NOMO-1 treated with DMSO at 0.1 percent for 48 hours (cell line): Measurements from ENCODE around the gene EDN2.
A peak's percentile ranks its signal among the peaks of the same experiment; 100 is the strongest.

Experiments used
- DNase-seq: peaks from one replicate; lab custom pipeline; 2025; ENCODE audit not compliant: unreplicated experiment; lab: John Stamatoyannopoulos, UW

The EDN2 gene

GRCh38 chr1:41440321-41441085 is 44.0 kb downstream of the EDN2 start:
- DNase-seq, result no peak

GRCh38 chr1:41439234-41439633 is 45.2 kb downstream of the EDN2 start:
- DNase-seq, result no peak

DNA sequence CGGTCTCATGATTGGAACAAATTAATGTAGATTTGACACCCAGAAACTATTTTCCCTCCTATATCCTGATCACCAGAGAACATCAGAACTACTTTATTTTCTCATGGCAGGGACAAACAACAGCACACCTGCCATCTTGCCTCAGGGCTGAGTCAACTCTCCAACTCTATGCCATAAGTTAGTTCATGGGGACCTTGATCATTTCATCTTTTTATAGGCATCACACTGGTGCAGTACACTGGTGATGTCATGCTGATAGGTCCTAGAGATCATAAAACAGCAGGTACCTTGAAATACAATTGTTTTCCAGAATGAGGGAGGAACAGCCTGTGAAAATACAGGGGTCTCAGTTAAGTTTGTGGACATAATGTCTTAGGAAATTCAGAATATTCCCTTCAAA is 45.8 kb downstream of the EDN2 start:
- DNase-seq, result no peak

GRCh38 chr1:41437011-41437355 is 47.5 kb downstream of the EDN2 start:
- no peak for DNase-seq

GRCh38 chr1:41436281-41437010 is 48.0 kb downstream of the EDN2 start:
- no peak for DNase-seq

DNA sequence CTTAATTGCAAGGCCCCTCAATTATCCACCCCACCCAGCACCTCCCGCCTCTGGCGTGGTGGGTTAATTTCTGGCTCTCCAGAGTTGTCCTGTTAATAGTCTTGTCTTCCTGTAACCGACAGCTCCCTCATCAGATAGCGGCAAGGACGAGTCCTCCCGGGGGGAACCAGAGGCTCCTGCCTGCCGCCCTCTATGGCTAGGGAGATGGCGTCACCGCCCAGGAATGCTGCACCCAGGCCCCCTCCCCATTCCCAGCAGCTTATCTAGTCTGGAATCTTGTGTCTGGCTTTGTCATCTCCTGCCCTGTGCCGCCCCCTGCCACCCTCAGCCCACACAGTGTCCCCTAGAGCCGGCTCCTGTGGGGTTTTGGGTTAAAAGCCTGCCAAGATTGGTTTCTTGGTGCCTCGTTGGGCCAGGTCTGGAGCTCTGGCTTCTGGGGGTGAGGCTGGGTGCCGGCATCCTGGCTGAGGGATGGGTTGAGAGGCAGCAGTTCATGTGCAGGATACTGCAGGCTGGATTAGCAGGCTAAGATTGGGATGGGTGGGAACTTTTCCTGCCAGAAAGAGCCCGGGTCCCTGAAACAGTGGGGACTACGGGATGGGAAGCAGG is 48.8 kb downstream of the EDN2 start:
- no peak for DNase-seq

GRCh38 chr1:41434748-41435449 is 49.6 kb downstream of the EDN2 start:
- DNase-seq, result no peak

DNA sequence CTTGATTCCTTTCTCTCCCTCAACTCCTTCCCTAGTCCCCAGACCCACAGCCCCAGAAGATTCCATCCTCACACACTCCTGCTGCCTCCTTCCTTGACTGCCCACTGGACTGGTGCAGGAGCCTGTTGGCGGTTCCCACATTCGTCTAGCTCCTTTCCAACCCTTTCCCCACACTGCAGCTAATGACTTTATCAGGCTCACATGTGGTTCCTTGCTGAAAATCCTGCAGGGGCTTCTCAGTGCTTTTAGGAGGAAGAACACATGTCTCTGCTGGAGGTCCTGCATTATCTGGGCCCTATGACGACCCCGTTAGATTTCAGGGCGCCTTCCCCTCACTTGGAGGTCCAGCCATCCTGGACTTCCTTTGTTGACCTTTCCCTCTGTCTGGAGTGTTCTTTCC is 50.2 kb downstream of the EDN2 start:
- no peak for DNase-seq

- no peak for DNase-seq
Observed at GRCh38 chr1:41433501-41433900, 51.0 kb downstream of the EDN2 start.

DNA sequence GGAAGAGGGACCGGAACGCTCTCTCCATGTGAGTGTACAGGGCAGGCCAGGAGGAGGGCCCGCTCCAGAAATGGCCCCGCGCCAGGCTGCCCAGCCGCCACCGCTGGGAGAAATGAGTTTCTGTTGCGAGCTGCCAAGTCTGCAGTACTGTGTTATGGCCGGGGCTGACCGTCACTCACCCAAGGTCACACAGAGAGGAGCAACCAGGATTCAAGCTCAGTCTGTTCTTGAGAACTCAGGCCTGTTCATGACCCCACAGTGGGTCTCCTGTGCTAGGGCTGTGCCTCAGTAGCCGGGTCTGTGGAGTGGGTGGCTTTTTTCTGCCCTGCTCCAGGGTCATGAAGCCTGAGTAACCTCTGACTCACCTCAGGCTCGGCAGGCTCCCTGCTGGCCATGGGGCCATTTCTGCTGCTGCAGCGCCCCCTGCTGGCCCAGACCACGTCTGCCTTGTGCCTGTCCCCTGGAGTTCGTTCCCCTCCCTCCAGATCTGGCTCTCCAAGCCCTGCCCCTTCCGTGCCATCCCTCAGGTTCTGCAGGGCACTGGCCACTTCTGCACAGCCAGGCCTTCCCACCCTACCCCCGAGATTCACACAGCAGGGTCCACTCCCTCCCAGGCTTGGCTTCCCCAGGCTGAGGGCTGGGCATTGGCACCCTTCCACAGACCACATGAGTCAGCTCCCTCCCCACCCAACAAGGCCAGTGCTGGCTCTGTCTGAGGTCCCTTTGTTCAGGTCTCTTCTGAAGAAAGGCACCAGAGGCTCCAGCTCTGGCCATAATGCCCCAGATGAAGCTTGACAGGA is 51.8 kb downstream of the EDN2 start:
- peak; percentile 80 for DNase-seq

DNA sequence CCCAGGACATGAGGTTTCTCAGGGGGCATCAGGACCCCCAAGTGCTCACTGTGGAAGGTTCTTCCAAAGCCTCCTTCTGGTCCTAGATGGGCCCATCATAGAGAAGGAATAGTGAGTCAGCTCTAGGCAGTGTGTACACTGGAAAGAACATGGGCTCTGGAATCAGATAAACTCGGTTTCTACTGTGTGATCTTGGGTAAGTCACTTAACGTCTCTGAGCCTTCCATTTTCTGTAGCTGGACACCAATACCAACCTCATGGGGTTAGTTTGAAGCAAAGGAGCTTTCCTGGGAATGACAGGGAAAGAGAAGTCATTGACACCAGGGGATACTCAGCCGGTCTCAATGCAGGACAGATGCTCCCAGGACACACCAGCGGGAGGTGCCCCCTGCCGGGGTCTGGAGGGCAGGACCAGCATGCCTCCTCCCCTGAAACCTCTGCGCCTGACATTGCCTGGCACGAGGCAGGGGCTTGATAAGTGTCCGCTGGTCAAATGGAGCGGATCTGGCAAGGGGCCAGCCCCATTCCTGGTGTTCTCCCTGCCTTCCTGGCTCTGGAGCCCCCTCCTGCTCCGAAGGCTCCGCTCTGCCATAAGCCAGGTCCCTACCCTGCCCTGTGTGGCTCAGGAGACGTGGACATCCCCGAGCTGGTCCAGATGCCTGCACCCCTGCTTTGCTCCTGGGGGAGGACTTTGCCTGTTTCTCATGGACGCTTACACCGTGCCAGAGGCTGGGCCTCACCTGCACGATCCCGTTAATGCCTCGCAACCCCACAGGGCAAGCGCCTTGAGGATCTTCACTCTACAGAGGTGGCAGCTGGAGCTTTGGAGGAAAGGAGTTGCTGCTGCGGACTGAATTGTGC is 52.8 kb downstream of the EDN2 start:
- DNase-seq, result no peak

DNA sequence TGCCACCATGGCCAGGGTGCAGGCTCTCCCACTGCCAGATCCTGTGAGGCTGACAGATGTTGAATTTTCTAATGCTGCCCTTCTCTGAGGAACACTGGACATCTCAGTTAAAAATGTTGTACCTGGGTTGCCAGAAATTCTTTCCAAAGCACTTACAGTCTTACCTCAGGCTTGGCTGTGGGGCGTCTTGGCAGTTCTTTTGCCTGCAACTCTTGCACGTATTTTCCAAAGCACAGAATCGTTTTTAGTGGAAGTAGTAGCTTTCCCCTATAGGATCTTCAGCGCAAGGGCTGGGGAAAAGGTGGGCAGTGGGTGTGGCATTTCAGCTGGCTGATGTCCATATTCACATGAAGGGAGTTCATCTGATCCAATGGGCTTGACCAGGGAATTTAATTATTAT is 53.9 kb downstream of the EDN2 start:
- no peak for DNase-seq

DNA sequence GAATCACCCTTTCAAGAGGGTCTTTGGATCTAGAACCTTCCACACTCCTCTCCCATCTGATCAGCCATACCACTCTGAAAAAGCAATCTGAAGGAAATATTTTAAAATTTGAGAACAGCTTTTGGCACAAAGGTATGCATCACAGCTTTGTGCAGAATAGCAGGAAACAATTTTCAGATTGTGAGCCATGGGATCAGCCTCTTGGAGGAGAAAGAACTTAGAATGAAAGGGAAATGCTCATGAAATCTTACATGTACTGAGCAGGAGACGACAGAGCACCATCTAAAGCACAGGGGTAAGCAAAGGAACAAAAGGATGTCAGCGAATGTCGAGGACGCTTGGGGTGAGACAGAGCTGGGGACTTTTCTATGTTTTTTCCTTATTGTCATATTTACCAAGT is 54.4 kb downstream of the EDN2 start:
- DNase-seq, result no peak

DNA sequence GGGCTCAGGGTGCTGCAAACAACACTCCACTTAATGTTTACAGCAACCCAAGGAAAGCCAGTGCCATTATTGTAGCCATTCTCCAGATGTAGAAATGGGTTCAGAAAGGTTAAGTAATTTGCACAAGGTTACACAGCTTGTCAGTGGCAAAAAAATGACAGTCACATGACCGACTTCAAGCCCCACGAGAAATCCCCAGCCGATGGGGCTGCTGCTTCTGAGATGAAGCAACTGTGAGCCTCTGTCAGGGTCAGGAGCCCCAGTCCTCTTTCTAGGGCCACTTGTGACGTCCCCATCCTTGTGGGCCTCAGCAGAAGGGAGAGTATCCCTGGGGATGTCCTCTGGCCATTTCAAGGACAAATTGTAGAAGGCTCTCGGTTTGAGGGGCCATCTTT is 54.8 kb downstream of the EDN2 start:
- DNase-seq, result no peak
